Right renal cortex interstitium (tissue), 3 donors: Measurements from ENCODE around the gene BUD31. TPM values are rescaled to one million over a fixed set of nuclear protein-coding genes. Genes with fewer than 3 reads are reported as not detected.
"Not testable (repeated sequence)": the region's sequence is repeated elsewhere in the genome, so short reads cannot be mapped to it uniquely, and the experiment has no call there.

Source experiments
- DNase-seq, 3 donors: peaks; one replicate each; pipeline ENCODE4 v3.0.0-alpha.2; 2013; ENCODE audit warnings: low read depth in 3 of 3, low spot score in 2 of 3
- polyA plus RNA-seq, 3 donors: library from polyadenylated mRNA; unstranded; fragments of 120-200 nt; gene quantifications; one replicate each; pipeline ENCODE4 v1.2.1, GENCODE V29; 2013; ENCODE audit not compliant: insufficient read length in 3 of 3

BUD31 gene
- polyA plus RNA-seq, 3 donors, result 104 to 109 (median 107) TPM

DNA sequence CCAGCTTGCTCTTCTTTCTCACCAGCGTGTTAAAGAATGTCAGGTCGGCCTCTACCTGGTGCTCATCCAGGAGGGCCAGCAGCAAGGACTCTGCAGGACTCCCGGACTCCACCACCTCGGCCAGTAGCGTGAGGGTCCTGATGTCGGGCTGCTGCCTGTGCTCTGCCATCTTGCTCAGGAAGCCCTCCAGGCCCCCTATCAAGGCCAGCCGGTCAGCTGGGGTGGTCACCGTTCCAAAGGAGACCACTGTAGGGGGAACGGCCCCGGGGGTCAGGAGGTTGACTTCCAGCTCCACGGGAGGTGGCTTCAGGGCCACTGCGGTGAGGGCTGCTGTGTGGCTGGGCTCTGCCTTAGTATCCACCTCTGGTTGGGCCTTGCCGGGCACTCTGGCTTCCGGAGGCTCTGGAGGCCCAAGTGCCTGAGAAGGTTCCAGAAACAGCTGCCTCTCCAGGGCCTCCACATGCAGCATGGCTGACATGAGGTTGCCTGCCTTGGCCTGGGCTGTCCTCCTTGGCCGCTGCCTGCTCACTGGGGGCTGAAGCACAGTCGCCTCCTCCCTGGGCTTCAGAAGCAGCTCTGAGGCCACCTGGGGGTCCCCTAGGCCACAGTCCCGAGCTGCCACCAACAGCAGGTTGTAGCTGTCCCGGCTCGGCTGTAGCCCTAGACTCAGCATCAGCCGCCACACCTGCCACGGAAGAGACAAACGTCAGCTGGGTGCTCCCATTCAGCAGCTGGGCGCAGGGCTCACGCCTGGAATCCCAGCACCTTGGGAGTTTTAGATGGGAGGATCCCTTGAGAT lies 16.4 kb downstream of the BUD31 start:
- DNase-seq, result no peak

DNA sequence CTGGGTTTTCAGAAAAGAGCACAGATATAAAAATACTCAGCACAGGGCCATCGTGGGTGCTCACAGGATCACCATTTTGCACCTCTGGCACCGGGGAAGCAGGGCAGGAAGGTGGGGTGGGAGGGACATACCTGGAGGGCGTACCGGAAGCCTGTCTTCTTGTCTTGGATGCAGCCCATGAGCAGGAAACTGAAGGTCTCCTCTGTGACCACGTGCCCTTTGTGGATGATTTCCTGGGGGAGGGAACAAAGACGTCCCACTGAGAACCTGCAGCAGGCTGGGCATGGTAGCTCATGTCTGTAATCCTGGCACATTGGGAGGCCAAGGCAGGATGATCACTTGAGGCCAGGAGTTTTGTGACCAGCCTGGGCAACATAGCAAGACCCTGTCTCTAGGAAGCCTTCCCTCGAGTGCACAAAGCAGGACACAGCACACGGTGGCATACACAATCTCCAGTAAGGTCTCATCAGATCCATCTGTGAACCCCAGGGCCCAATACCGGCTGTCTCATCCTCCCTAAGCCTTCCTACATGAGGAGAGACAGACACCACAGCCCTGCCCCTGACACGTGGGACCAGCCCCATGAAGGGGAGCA lies 20.3 kb downstream of the BUD31 start:
- DNase-seq, result no peak

DNA sequence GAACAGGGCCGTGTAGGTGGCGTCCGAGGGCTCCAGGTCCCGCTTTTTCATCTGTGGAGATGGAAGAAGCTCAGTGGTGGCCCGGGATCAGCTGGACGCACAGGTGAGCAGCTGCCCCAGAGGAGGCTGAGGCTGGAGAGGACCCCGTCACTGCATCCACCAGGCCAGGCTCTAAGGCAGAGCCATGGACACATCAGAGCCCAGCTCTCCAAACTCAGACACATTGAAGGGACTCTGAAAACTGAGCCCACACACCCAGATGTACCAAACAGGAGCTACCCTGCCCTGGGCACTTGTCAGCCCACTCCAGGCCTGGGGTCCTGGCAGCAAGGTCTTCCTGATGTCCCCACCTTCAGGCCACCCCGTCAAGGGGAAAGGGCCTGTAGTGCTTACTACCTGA lies 21.0 kb downstream of the BUD31 start:
- no peak for DNase-seq

DNA sequence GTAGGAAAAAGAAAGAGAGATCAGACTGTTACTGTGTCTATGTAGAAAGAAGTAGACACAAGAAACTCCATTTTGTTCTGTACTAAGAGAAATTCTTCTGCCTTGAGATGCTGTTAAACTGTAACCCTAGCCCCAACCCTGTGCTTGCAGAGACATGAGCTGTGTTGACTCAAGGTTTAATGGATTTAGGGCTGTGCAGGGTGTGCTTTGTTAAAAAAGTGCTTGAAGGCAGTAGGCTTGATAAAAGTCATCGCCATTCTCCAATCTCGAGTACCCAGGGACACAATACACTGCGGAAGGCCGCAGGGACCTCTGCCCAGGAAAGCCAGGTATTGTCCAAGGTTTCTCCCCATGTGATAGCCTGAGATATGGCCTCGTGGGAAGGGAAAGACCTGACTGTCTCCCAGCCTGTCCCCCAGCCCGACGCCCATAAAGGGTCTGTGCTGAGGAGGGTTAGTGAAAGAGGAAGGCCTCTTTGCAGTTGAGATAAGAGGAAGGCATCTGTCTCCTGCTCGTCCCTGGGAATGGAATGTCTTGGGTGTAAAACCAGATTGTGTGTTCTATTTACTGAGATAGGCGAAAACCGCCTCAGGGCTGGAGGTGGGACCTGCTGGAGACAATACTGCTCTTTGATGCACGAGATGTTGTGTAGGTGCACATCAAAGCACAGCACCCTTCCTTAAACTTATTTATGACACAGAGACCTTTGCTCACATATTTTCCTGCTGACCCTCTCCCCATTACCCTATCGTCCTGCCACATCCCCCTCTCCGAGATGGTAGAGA lies 23.2 kb downstream of the BUD31 start:
- not testable (repeated sequence) for DNase-seq

DNA sequence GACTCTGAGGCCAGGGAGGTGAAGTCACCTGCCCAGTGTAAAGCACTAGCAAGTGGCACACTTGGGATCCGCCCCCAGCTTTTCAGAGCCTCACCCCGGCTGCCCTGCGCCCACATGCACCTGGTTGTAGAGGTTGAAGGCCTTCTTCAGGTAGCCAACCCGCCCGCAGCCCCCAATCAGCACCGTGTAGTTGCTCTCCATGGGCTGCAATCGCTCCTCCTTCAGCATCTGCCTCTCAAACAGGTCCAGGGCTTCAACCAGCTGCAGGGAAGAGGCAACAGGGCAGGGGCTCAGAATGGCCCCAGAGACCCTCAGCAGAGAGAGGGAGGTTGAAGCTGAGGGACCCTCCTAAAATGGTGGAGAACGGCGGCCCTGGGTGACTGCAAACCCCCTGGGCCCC lies 24.4 kb downstream of the BUD31 start:
- no peak for DNase-seq

DNA sequence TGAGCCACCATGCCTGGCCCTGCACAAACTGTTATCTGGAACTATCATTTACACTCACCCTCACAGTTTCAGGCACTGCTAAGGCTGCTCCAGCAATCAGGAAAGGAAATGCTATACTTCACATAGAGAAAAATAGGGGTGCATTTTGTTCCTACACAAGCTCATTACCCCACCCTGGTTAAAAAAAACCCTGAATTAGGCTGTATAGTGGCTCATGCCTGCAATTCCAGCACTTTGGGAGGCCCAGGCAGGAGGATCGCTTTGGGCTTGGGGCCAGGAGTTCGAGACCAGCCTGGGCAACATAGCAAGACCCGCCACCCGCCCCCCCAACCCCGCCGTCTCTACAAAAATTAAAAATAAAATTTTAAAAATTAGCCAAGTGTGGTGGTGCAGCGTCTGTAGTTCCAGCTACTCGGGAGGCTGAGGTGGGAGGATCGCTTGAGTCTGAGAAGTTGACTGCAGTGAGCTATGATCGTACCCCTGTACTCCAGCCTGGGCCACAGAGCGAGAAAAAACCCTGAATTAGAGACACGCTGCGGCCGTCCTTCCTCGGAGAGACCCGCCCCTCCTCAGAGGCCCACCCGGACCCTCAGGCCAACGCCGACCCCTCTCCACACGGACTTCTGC lies 29.3 kb downstream of the BUD31 start:
- DNase-seq, result no peak

DNA sequence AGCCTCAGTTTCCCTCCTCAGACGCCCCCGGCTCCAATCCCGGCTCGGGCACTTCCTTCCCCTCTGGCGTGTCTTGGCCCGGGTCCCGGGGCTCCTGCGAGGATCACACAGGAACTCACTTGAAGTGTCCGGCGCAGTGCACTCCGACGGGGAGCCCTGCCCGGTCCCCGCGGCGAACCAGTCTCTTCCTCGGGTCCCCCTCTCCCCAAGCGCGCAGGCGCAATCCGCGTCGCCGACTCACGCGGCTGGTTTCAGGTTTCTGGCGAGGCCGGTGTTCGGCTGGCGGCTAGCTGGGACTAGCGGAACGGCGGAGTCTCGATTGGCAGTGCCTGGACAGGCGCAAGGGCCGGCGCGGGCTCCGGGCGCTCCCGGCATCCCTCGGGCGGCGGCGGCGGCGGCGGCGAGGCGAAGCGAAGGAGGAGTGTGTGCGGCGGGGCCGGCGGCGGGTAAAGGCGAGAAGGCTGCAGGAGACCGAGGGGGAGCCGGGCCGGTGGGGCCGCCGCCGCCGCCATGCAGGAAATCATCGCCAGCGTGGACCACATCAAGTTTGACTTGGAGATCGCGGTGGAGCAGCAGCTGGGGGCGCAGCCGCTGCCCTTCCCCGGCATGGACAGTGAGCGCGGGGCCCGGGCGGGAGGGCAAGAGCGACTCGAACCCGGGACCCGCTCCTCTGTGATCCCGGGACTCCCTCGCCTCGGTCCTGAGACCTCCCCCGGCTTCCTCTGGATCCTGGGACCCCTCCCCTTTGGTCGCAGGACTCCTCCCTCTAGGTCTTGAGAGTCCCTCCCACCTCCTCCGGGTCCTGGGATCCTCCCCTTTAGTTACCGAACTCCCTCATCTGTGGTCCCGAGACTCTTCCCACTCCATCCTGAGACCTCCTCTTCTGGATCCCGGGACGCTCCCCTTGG lies 30.1 kb downstream of the BUD31 start, which contains the start of the genes CPSF4 and PTCD1:
Gene CPSF4 (plus strand): TSS at position 371 of the 908 bp plus-strand sequence. CDS start 140 bp downstream, at position 511.
Gene PTCD1 (minus strand): TSS at position 226 of the 908 bp plus-strand sequence. CDS start 3,556 bp downstream, outside the sequence.
- peak; percentile 83 to 87 (median 87) for DNase-seq

DNA sequence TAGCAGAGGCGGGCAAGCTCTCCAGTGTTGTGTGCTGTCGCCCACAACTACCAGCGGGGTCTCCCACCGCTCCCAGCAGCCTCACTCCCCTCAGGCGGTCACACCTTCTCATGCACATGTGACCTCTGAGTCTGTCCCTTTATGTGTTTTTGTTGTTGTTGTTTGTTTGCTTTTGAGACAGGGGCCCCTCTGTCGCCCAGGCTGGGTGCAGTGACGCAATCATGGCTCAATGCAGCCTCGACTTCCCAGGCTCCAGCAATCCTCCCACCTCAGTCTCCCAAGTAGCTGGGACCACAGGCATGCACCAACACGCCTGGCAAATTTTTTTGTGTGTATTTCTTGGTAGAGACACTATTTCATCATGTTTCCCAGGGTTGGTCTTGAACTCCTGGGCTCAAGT lies 31.4 kb downstream of the BUD31 start:
- DNase-seq, result no peak

DNA sequence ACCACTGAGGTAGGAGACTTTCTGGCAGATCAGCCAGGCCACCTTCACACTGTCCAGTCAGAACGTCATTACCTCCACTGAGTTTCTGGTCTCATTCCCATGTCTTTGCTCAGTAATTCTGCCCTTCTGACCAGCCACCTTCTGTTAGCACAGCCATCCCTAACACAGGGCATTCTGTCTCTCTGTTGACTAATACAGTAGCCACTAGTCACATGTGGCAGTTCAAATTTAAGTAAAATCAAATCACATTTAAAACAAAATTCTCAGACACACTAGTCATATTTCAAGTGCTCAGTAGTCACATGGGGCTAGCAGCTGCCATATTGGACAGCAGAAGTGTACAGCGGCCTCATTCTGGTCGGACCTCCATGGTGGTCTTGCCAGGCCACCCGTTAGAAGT lies 37.3 kb downstream of the BUD31 start:
- DNase-seq, result no peak

DNA sequence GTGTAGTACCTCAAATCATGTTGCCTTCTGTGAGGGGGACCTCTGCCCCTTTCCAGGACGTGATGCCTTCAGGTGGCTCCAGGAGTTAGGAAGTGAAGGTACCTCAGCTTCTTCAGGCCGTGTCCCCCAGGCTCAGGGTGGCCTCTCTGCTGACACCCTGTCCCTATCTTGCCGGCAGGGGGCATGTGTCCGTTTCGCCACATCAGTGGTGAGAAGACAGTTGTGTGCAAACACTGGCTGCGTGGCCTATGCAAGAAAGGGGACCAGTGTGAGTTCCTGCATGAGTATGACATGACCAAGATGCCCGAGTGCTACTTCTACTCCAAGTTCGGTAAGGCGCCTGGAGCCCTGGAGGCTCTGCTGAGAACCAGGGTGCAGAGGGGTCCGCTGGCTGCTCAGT lies 39.2 kb downstream of the BUD31 start:
- no peak for DNase-seq

DNA sequence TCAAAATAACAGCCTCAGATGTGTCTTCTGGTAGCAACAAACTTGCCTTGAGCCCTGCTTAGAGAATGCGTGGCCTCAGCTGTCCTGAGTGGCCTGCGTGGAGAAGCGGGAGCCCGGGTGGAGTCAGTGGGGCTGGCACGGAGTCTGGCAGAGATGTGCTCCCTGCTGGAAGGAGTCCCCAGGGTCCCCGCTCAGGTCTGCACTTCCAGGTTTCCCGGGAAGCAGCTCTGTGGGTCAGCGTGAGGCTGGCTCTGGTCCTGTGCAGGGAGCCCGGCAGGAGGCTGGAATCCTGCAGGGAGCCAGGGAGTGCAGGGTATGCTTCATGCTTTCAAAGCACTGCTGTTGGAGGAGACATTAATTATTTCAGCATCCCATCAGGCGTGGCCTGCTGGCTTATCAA lies 40.1 kb downstream of the BUD31 start:
- no peak for DNase-seq

DNA sequence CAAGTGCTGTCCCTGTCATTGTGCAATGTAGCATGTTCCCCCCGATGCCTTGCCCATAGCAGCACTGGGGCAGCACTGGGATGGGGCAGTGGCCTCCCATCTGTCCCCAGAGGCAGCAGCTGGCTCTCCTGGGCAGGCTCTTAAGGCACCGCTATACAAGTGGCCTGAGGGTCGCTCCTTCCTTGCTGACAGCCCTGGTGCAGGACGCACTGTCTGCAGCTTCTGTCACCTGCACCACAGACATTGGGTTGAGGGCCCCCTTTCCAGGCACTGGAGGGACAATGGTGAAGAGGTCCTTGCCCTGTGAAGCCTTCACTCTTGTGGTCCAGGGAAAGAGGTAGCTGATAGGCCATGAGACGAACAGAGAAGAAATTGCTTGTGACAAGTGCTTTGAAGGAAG lies 40.6 kb downstream of the BUD31 start:
- DNase-seq, result no peak

DNA sequence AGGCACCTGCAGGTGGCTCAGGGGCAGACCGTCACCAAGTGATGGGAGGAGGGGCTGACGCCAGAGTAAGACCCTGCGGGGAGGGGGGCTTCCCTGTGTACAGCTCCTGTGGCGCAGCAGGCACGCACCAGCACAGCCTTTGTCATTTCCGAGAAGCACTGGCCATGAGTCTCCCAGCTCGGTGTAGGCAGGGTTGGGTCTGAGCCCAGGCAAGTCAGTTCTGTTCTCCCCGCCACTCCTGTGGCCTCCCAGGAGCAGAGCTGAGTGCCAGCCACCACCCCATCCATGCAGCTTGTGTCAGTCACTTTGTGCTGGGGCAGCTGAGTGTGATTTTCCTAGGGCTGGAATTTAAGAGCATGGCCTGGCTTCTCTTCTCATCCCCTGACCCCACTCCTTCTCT lies 43.2 kb downstream of the BUD31 start:
- DNase-seq, result no peak

DNA sequence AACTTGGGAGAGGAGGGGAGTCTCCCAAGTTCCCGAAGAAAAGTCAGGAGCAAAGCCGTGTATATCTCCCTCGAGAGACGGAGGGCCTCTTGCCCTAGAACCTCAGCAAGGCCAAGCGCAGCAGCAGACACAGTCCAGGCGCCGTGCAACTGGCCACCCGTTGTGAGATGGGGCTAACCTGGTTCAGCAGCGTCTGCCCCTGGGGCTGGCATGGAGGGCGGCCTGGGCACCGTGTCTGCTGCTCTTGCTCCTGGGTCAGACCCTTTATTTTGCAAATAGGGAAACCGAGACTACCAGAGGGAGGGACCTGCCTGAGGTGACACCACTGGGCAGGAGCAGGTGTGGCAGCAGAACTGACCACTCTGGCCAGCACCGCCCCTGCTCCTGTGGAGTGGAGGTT lies 43.8 kb downstream of the BUD31 start:
- DNase-seq, result no peak

DNA sequence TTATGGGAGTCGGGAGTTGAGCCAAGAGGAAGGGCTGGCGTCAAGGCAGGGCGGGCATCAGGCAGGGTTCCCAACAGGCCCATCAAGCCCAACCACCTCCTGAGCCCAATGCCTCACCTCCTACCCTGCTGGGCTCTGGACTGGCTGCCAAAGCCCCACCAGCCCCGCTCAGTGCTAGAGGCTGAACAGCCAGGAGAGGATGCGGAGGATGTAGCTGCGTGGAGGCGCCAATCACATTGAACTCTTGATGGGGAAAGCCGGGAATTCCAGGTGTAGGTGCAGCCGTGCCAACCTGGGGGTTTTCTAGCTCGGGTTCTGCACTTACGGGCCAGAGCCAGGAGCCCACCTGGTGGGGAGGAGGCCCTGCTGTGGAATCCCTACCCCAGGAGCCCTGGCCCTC lies 44.3 kb downstream of the BUD31 start:
- no peak for DNase-seq

DNA sequence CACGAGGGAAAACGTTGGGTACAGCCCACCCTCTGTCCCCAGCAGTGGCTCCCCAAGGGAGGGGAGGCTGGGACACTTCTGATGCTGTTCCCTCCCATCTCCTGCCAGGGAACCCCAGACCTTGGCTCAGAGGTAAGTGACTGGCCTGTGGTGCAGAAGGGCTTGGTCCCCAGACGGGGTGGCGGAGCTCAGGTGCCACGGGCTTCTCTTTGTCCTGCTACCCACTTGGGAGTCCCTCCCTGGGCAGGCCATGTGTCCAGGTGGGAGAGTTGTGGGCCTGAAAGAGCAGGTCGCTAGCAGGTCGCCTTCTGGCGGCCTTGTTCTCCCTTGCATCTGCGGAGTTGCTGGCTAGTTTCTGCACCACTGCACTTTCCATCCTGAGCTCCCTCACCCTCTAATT lies 47.1 kb downstream of the BUD31 start:
- DNase-seq, result no peak

DNA sequence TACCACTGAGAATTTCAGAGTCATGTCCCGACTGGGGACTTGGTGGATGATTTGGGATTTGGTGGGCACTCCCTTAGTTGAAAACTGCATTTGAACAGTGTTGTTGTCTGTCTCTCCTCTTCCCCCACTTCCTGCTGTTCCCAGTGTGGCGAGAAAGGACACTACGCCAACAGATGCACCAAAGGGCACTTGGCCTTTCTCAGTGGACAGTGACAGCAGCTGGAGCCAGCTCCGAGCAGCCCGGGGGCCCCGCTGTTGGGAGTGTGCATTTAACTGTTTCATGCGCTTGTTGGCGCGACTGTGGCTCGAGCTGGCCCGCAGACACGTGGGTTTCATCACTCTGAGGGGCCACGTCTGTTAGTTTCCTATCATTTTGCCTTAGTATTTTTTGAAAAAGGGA lies 47.5 kb downstream of the BUD31 start:
- no peak for DNase-seq

DNA sequence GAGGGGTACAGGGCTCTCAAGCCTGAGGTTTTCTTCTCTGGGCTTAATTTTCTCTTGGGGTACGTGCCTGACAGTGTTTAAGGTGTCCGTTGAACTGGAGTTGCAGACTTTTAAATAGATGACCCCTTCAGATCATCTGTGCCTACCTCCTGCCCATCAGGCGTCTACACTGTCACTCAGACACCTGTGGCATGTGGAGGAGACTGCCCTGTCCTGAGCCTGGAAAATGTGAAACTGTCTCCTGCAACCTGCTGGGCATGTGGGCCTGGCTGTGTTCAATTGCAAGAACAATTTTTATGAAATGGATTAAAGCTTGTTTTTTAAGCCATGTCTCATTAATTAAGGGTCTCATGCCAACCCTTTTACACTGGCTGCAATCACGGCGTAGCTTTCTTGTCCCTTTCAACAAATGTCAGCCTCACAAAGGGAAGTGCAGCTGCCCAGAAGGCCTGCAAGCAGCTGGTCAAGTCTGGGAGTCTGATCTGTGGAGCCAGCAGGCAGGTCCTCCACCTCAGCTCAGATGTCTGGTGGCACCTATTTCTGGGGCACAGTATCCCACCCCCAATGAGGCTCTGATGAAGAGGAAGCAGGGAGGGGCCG lies 48.4 kb downstream of the BUD31 start:
- DNase-seq, result no peak

DNA sequence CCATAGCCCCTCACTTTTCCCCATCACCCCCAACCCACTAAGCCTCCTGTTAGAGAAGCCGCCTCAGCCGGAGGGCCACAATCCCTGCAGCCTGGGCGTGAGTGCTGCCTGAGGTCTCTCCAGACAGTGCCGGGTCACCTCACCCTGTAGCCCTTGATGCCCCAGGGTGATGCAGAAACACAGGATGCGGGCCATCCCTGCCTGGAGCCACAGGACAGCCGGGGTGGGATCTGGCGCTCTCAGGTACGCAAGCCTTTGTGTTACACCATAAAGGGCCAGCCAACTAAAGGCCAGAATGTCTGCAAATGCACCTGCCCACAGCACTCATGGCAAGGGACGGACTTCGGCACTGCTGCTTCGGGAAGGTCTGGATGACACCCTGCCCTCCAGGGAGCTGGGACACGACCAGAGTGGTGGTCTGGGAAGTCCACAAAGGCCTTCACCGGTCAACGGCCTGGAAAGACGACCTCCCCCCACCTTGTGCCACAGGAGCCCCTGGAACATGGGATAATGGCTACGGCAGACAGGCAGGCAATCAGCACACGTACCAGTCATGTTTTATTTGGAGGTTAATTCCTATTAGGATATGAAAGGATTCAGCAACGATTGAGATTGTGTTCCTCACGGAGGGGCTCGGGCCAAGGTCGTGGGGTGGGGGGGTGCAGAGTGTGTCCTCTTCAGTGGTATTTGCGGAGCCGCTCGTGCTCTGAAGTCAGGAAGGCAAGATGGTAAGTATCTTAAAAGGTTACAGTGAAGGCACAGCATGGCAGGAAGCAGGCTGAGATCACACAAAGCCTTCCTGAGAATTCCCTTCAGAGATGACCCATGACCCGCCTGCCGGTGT lies 49.1 kb downstream of the BUD31 start:
- DNase-seq, result no peak
